Esophagus muscularis mucosa (tissue), 3 donors: ENCODE results near the gene LMNTD2.

Source experiments
- CTCF ChIP-seq, 3 experiments: fragments of 200-600 bp in 2 of 3; fragments of 450-650 bp in 1 of 3; sonication (generic) in 2 of 3; IDR thresholded peaks; one replicate each; pipeline ENCODE4 v1.5.1; 2017 to 2019; ENCODE audit warnings: antibody characterized with exemption in 3 of 3, mild to moderate bottlenecking in 2 of 3, moderate library complexity in 1 of 3
- POLR2A ChIP-seq: fragments of 450-650 bp; IDR thresholded peaks from one replicate; pipeline ENCODE4 v1.6.1; 2017; ENCODE audit warnings: antibody characterized with exemption, moderate library complexity, mild to moderate bottlenecking, low read depth
- POLR2AphosphoS5 ChIP-seq, 2 donors: sonication (generic); formaldehyde crosslinking; IDR thresholded peaks; one replicate each; pipeline ENCODE4 v1.6.1; 2017; ENCODE audit warnings: antibody characterized with exemption in 2 of 2

GRCh38 chr11:555780-556661 is 4.5 kb downstream of the LMNTD2 start:
- TF ChIP-seq CTCF (IDR thresholded peaks at IDR 0.05) (no peak), POLR2A (no peak), POLR2AphosphoS5 (IDR thresholded peaks at IDR 0.05) (no peak)
